Trophoblast cell (in vitro differentiated cells and primary cell): ENCODE measurements around the gene STK38L.

Source experiments
- DNase-seq, 2 donors: peaks; one replicate each; pipeline ENCODE4 v3.0.0-alpha.2; 2016
- H2AFZ ChIP-seq: 2 replicates; pipeline ENCODE4 v1.6.1; 2013; ENCODE audit warnings: low read length, moderate library complexity, mild to moderate bottlenecking; ENCODE audit not compliant: insufficient read depth, poor library complexity
- H2AK5ac ChIP-seq: 2 replicates; pipeline ENCODE4 v1.6.1; 2013; ENCODE audit warnings: mild to moderate bottlenecking, low read length
- H2BK120ac ChIP-seq: 2 replicates; pipeline ENCODE4 v1.6.1; 2013; ENCODE audit warnings: low read length, mild to moderate bottlenecking, moderate library complexity; ENCODE audit not compliant: insufficient read depth, poor library complexity
- H2BK12ac ChIP-seq: 2 replicates; pipeline ENCODE4 v1.6.1; 2013; ENCODE audit warnings: mild to moderate bottlenecking, low read length, moderate library complexity
- H2BK5ac ChIP-seq: 2 replicates; pipeline ENCODE4 v1.6.1; 2013; ENCODE audit warnings: low read length, low read depth, moderate library complexity, mild to moderate bottlenecking; ENCODE audit not compliant: poor library complexity
- H3K14ac ChIP-seq: 2 replicates; pipeline ENCODE4 v1.6.1; 2013; ENCODE audit warnings: mild to moderate bottlenecking, low read length
- H3K18ac ChIP-seq: 2 replicates; pipeline ENCODE4 v1.6.1; 2013; ENCODE audit warnings: mild to moderate bottlenecking, low read length
- H3K23ac ChIP-seq: 2 replicates; pipeline ENCODE4 v1.6.1; 2013; ENCODE audit warnings: low read length
- H3K27ac ChIP-seq: 2 replicates; pipeline ENCODE4 v1.5.1; 2013; ENCODE audit warnings: low read depth, mild to moderate bottlenecking, inconsistent platforms, low read length, moderate library complexity
- H3K27me3 ChIP-seq: 2 replicates; pipeline ENCODE4 v1.6.1; 2013; ENCODE audit warnings: inconsistent platforms, mild to moderate bottlenecking, low read length, moderate library complexity; ENCODE audit not compliant: insufficient read depth
- H3K36me3 ChIP-seq, 2 experiments: 1 replicate in 1 of 2; 2 replicates in 1 of 2; pipeline ENCODE4 v1.6.1; 2013; ENCODE audit warnings: low read length in 2 of 2, mild to moderate bottlenecking in 2 of 2, moderate library complexity in 1 of 2; ENCODE audit not compliant: insufficient read depth in 2 of 2, control insufficient read depth in 1 of 2
- H3K4ac ChIP-seq: 2 replicates; pipeline ENCODE4 v1.6.1; 2013; ENCODE audit warnings: low read depth, mild to moderate bottlenecking, low read length, moderate library complexity
- H3K4me1 ChIP-seq, 2 experiments: 1 replicate in 1 of 2; 2 replicates in 1 of 2; pipeline ENCODE4 v1.6.1; 2013; ENCODE audit warnings: low read length in 2 of 2, mild to moderate bottlenecking in 2 of 2, moderate library complexity in 1 of 2; ENCODE audit not compliant: insufficient read depth in 2 of 2, control insufficient read depth in 1 of 2
- H3K4me2 ChIP-seq: 2 replicates; pipeline ENCODE4 v1.6.1; 2013; ENCODE audit warnings: inconsistent platforms, mild to moderate bottlenecking, low read length, moderate library complexity
- H3K4me3 ChIP-seq: 2 replicates; pipeline ENCODE4 v1.5.1; 2013; ENCODE audit warnings: mild to moderate bottlenecking, low read depth, low read length, inconsistent platforms
- H3K79me1 ChIP-seq: one replicate; pipeline ENCODE4 v1.6.1; 2013; ENCODE audit warnings: low read length
- H3K79me2 ChIP-seq: 2 replicates; pipeline ENCODE4 v1.6.1; 2013; ENCODE audit warnings: low read length, mild to moderate bottlenecking; ENCODE audit not compliant: control insufficient read depth, insufficient read depth, poor library complexity
- H3K9ac ChIP-seq: 2 replicates; pipeline ENCODE4 v1.6.1; 2013; ENCODE audit warnings: mild to moderate bottlenecking, low read length
- H3K9me3 ChIP-seq: 2 replicates; pipeline ENCODE4 v1.6.1; 2013; ENCODE audit warnings: low read depth, mild to moderate bottlenecking, control low read depth, inconsistent platforms, low read length; ENCODE audit not compliant: insufficient read depth
- H4K12ac ChIP-seq: 2 replicates; pipeline ENCODE4 v1.6.1; 2013; ENCODE audit warnings: low read depth, mild to moderate bottlenecking, low read length, moderate library complexity
- H4K8ac ChIP-seq: 2 replicates; pipeline ENCODE4 v1.6.1; 2013; ENCODE audit warnings: low read depth, mild to moderate bottlenecking, low read length, moderate library complexity
- H4K91ac ChIP-seq: one replicate; pipeline ENCODE4 v1.6.1; 2013; ENCODE audit warnings: low read depth, mild to moderate bottlenecking, low read length, moderate library complexity
- WGBS: extraction: QIAGEN DNeasy Blood & Tissue Kit; methylation state at CpG from one replicate; pipeline ENCODE4 v1.1.7; 2013; ENCODE audit warnings: missing lambda C conversion rate; ENCODE audit not compliant: insufficient read length, insufficient coverage; ENCODE audit errors: extremely low coverage; 5-methylcytosine and 5-hydroxymethylcytosine counted together

STK38L gene

GRCh38 chr12:27332714-27333402 is 88.8 kb downstream of the STK38L start, which contains the start of gene BMAL2:
Gene BMAL2 (plus strand): TSS chr12:27332836. CDS start chr12:27333073, 237 bp downstream.
- Histone ChIP-seq H3K4me3 (peak within 1 kb of the TSS; percentile 82), H3K14ac (peak within 1 kb of the TSS; percentile 67), H3K18ac (peak within 1 kb of the TSS; percentile 73), H3K79me1 (peaks cover 8% of the 10 kb centered on the region), H3K4ac (no peak within 1 kb of the TSS), H2AFZ (peak within 1 kb of the TSS; percentile 94), H2AK5ac (no peak within 1 kb of the TSS), H3K4me2 (peak within 1 kb of the TSS; percentile 94), H3K9me3 (no peaks in the 10 kb centered on the region), H3K4me1 (peaks cover 8 to 11% of the 10 kb centered on the region in 2 experiments), H2BK12ac (peak within 1 kb of the TSS; percentile 15), H3K36me3 (no peaks in the 10 kb centered on the region), H3K9ac (peak within 1 kb of the TSS; percentile 66), H3K79me2 (peaks cover 4% of the 10 kb centered on the region), H2BK5ac (peak within 1 kb of the TSS; percentile 16), H4K91ac (peak within 1 kb of the TSS; percentile 82), H4K8ac (peak within 1 kb of the TSS; percentile 74), H3K27ac (peak within 1 kb of the TSS; percentile 55), H2BK120ac (peak within 1 kb of the TSS; percentile 68), H3K27me3 (peaks cover 7% of the 10 kb centered on the region), H4K12ac (peak within 1 kb of the TSS; percentile 77), H3K23ac (no peak within 1 kb of the TSS)
- no CpG with 5 or more reads among the region's 96 CpGs for WGBS
- peak; percentile 70 to 85 for DNase-seq

- peak overlapping the region; percentile 66 for H3K9ac ChIP-seq
- H3K9me3 ChIP-seq = no peaks in the 10 kb centered on the region
- H4K12ac ChIP-seq = no peak overlapping the region
- no peak overlapping the region for H3K23ac ChIP-seq
- H3K4me3 ChIP-seq = peak overlapping the region; percentile 82
- no peak overlapping the region for H3K4ac ChIP-seq
- peak overlapping the region; percentile 94 for H3K4me2 ChIP-seq
- whole genome bisulfite sequencing = no CpG with 5 or more reads among the region's 40 CpGs
- peaks cover 7% of the 10 kb centered on the region for H3K27me3 ChIP-seq
- H3K18ac ChIP-seq = no peak overlapping the region
- peak overlapping the region; percentile 94 for H2AFZ ChIP-seq
- H2BK5ac ChIP-seq = no peak overlapping the region
- peaks cover 8 to 11% of the 10 kb centered on the region in 2 experiments for H3K4me1 ChIP-seq
- H2BK120ac ChIP-seq = no peak overlapping the region
- H3K27ac ChIP-seq = no peak overlapping the region
- peak overlapping the region; percentile 82 for H4K91ac ChIP-seq
- H3K79me1 ChIP-seq = peaks cover 8% of the 10 kb centered on the region
- peak; percentile 80 to 85 for DNase-seq
- no peak overlapping the region for H2AK5ac ChIP-seq
- H3K79me2 ChIP-seq = peaks cover 4% of the 10 kb centered on the region
- no peak overlapping the region for H4K8ac ChIP-seq
- H3K14ac ChIP-seq = peak overlapping the region; percentile 38
- H2BK12ac ChIP-seq = no peak overlapping the region
- no peaks in the 10 kb centered on the region for H3K36me3 ChIP-seq
Observed at GRCh38 chr12:27333403-27334009, 89.4 kb downstream of the STK38L start.

GRCh38 chr12:27334042-27334720 is 90.1 kb downstream of the STK38L start:
- no CpG with 5 or more reads among the region's 7 CpGs for WGBS
- H3K4me1 ChIP-seq = peaks cover 8 to 11% of the 10 kb centered on the region in 2 experiments
- no peak overlapping the region for H3K27ac ChIP-seq
- H3K27me3 ChIP-seq = peaks cover 7% of the 10 kb centered on the region
- no peak overlapping the region for H3K18ac ChIP-seq
- peaks cover 4% of the 10 kb centered on the region for H3K79me2 ChIP-seq
- H2AK5ac ChIP-seq = no peak overlapping the region
- H4K8ac ChIP-seq = no peak overlapping the region
- no peak overlapping the region for H2BK5ac ChIP-seq
- H3K14ac ChIP-seq = no peak overlapping the region
- no peaks in the 10 kb centered on the region for H3K36me3 ChIP-seq
- no peak overlapping the region for H3K23ac ChIP-seq
- peaks cover 8% of the 10 kb centered on the region for H3K79me1 ChIP-seq
- DNase-seq = no peak
- no peak overlapping the region for H2BK12ac ChIP-seq
- no peak overlapping the region for H3K9ac ChIP-seq
- no peak overlapping the region for H3K4me2 ChIP-seq
- no peak overlapping the region for H2BK120ac ChIP-seq
- no peak overlapping the region for H3K4me3 ChIP-seq
- H4K91ac ChIP-seq = no peak overlapping the region
- H3K4ac ChIP-seq = no peak overlapping the region
- H2AFZ ChIP-seq = no peak overlapping the region
- H3K9me3 ChIP-seq = no peaks in the 10 kb centered on the region
- no peak overlapping the region for H4K12ac ChIP-seq

- H3K14ac ChIP-seq = no peak overlapping the region
- peaks cover 7% of the 10 kb centered on the region for H3K27me3 ChIP-seq
- H4K8ac ChIP-seq = no peak overlapping the region
- H2AFZ ChIP-seq = no peak overlapping the region
- H3K18ac ChIP-seq = no peak overlapping the region
- H2AK5ac ChIP-seq = no peak overlapping the region
- no peak overlapping the region for H3K4ac ChIP-seq
- H3K79me1 ChIP-seq = peaks cover 8% of the 10 kb centered on the region
- no peak overlapping the region for H3K4me2 ChIP-seq
- no peak overlapping the region for H2BK5ac ChIP-seq
- H2BK12ac ChIP-seq = no peak overlapping the region
- no peak for DNase-seq
- no peak overlapping the region for H4K12ac ChIP-seq
- H3K9ac ChIP-seq = no peak overlapping the region
- H2BK120ac ChIP-seq = no peak overlapping the region
- H3K9me3 ChIP-seq = no peaks in the 10 kb centered on the region
- H3K36me3 ChIP-seq = no peaks in the 10 kb centered on the region
- no peak overlapping the region for H3K23ac ChIP-seq
- H3K79me2 ChIP-seq = peaks cover 4% of the 10 kb centered on the region
- H4K91ac ChIP-seq = no peak overlapping the region
- no peak overlapping the region for H3K27ac ChIP-seq
- peaks cover 8 to 11% of the 10 kb centered on the region in 2 experiments for H3K4me1 ChIP-seq
- H3K4me3 ChIP-seq = no peak overlapping the region
- WGBS = no CpG with 5 or more reads among the region's 6 CpGs
Observed at GRCh38 chr12:27334721-27335082, 90.6 kb downstream of the STK38L start.
